DMS153 treated with DMSO at 0.1 percent for 48 hours (cell line): Measurements from ENCODE around the gene SPCS2.
"Not testable (repeated sequence)": the region's sequence is repeated elsewhere in the genome, so short reads cannot be mapped to it uniquely, and the experiment has no call there.

Source experiments
- DNase-seq: peaks from one replicate; lab custom pipeline; 2025; ENCODE audit not compliant: unreplicated experiment; lab: John Stamatoyannopoulos, UW

Gene SPCS2

GRCh38 chr11:74949753-74950137 is 679 bp downstream of the SPCS2 start:
- DNase-seq = no peak

GRCh38 chr11:74950374-74950969 is 1.4 kb downstream of the SPCS2 start:
- no peak for DNase-seq

GRCh38 chr11:74951226-74951625 is 2.2 kb downstream of the SPCS2 start:
- no peak for DNase-seq

- DNase-seq = no peak
Observed at GRCh38 chr11:74952752-74953151, 3.7 kb downstream of the SPCS2 start.

GRCh38 chr11:74953451-74953850 is 4.4 kb downstream of the SPCS2 start:
- DNase-seq = no peak

- DNase-seq = no peak
Observed at GRCh38 chr11:74954199-74954598, 5.1 kb downstream of the SPCS2 start.

GRCh38 chr11:74956397-74957015 is 7.4 kb downstream of the SPCS2 start:
- DNase-seq = no peak

GRCh38 chr11:74957937-74958629 is 9.0 kb downstream of the SPCS2 start:
- no peak for DNase-seq

- not testable (repeated sequence) for DNase-seq
Observed at GRCh38 chr11:74960128-74960527, 11.1 kb downstream of the SPCS2 start.

- no peak for DNase-seq
Observed at GRCh38 chr11:74966651-74967050, 17.6 kb downstream of the SPCS2 start.

- DNase-seq = no peak
Observed at GRCh38 chr11:74970852-74971395, 21.9 kb downstream of the SPCS2 start.

- no peak for DNase-seq
Observed at GRCh38 chr11:74971424-74971823, 22.4 kb downstream of the SPCS2 start.

GRCh38 chr11:74978041-74978440 is 29.0 kb downstream of the SPCS2 start:
- no peak for DNase-seq

GRCh38 chr11:74980634-74981033 is 31.6 kb downstream of the SPCS2 start:
- DNase-seq = no peak

GRCh38 chr11:74981888-74982287 is 32.8 kb downstream of the SPCS2 start:
- DNase-seq = no peak

- no peak for DNase-seq
Observed at GRCh38 chr11:74984070-74984469, 35.0 kb downstream of the SPCS2 start.

GRCh38 chr11:74984730-74985129 is 35.7 kb downstream of the SPCS2 start:
- DNase-seq = no peak

- DNase-seq = peak; percentile 34
Observed at GRCh38 chr11:74988541-74989259, 39.6 kb downstream of the SPCS2 start, which contains the start of gene NEU3. NEU3 (plus strand) TSS chr11:74988933; CDS start chr11:74989061, 128 bp downstream.

GRCh38 chr11:74989260-74989638 is 40.2 kb downstream of the SPCS2 start:
- no peak for DNase-seq

GRCh38 chr11:74990150-74990549 is 41.1 kb downstream of the SPCS2 start:
- DNase-seq = not testable (repeated sequence)

- DNase-seq = no peak
Observed at GRCh38 chr11:74990941-74991340, 41.9 kb downstream of the SPCS2 start.
